HUES6 (cell line): ENCODE measurements around the gene ADAMTSL2.

Experiments used
- H3K27ac ChIP-seq: 2 replicates; pipeline ENCODE4 v1.7.0; 2013; ENCODE audit warnings: low read depth, mild to moderate bottlenecking, low read length, inconsistent platforms
- H3K27me3 ChIP-seq: 2 replicates; pipeline ENCODE4 v1.6.1; 2013; ENCODE audit warnings: low read length; ENCODE audit not compliant: control insufficient read depth, insufficient read depth
- H3K36me3 ChIP-seq: 2 replicates; pipeline ENCODE4 v1.6.1; 2013; ENCODE audit warnings: low read length; ENCODE audit not compliant: control insufficient read depth, insufficient read depth
- H3K4me1 ChIP-seq: 2 replicates; pipeline ENCODE4 v1.6.1; 2013; ENCODE audit warnings: low read length; ENCODE audit not compliant: control insufficient read depth, insufficient read depth
- H3K4me3 ChIP-seq: 2 replicates; pipeline ENCODE4 v1.5.1; 2013; ENCODE audit warnings: low read depth, low read length
- H3K9ac ChIP-seq: one replicate; pipeline ENCODE4 v1.6.1; 2013; ENCODE audit warnings: mild to moderate bottlenecking, low read length
- H3K9me3 ChIP-seq: 2 replicates; pipeline ENCODE4 v1.6.1; 2013; ENCODE audit warnings: low read depth, low read length; ENCODE audit not compliant: control insufficient read depth, insufficient read depth

Gene ADAMTSL2

DNA sequence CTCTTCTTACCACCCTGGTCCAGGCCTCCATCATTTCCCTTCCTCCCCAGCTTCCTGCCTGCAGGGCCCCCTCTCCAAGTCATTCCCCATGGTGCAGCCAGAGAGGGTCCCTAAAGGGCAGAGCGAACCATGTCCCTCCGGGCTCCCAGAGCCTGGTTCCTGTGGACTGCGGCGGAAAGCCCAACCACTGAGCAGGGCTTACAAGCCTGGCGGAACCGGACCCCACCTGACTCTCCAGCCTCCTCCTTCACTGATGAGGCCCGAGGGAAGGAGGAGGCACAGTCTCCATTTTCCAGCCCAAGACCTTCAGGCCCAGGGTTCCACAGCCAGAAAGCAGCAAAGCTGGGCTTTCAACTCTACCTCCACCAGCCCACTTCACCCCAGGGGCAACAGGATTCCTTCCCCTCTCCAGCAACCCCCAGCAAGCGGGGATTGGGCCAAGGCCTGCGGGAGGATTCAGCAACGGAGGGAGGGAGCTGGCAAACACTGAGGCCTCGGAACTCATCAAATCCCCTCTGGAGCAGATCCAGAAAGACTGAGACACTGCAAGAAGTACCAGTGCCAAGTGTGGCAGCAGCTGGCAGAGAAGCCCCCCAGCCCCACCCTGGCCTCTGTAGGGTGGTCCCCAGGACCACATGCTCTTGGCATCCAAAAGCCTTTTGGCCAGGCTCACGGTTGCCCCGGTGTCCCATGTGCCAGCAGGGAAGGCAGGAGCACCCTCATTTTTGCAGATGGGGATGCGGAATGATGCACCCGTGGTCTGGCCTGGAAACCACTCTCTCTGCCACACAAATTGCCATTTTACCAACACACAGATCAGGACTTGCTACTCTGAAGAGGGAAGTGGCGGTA is 71.6 kb downstream of the ADAMTSL2 start:
- H3K36me3 ChIP-seq: no peaks in the 10 kb centered on the region
- peaks cover 11% of the 10 kb centered on the region for H3K4me1 ChIP-seq
- no peak overlapping the region for H3K27ac ChIP-seq
- H3K4me3 ChIP-seq: no peak overlapping the region
- no peaks in the 10 kb centered on the region for H3K9me3 ChIP-seq
- peaks cover 41% of the 10 kb centered on the region for H3K27me3 ChIP-seq
- no peak overlapping the region for H3K9ac ChIP-seq

DNA sequence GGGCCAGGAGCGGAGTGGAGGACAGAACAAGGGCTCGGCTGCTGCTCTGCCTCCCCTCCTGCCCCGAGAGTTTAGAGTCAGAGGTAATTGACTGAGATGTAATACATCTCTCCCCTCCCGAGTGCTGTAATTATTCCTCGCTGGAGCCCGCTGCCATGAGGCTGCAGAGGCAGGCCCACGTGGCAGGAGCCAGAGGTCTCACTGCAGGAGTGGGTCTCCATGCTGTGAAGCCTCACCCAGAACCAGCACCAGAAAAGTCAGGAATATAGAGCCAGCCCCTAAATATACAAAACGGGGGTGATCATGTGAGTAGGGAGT is 72.2 kb downstream of the ADAMTSL2 start:
- H3K4me1 ChIP-seq: peaks cover 11% of the 10 kb centered on the region
- H3K4me3 ChIP-seq: no peak overlapping the region
- H3K27ac ChIP-seq: no peak overlapping the region
- H3K36me3 ChIP-seq: no peaks in the 10 kb centered on the region
- no peaks in the 10 kb centered on the region for H3K9me3 ChIP-seq
- peaks cover 47% of the 10 kb centered on the region for H3K27me3 ChIP-seq
- no peak overlapping the region for H3K9ac ChIP-seq

DNA sequence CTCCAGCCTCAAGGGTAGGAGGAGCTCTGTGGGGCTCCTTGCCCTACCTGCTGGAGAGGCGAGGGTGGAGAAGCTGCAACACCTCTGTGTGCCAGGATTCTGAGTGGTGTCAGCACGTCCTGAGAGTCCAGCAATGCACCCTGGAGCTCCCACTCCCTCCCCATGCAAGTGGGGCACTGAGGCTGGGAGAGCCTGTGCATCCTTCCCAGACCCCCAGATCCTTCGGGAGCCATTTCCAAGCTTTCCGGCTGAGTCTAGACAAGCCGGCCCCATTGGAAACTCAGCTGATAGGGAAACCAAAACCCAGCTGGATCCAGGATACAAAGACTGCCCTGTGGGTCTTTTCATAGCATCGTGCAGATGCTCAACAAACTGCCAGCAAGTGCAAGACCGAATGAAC is 72.9 kb downstream of the ADAMTSL2 start:
- H3K4me3 ChIP-seq: no peak overlapping the region
- no peak overlapping the region for H3K27ac ChIP-seq
- no peaks in the 10 kb centered on the region for H3K36me3 ChIP-seq
- peaks cover 11% of the 10 kb centered on the region for H3K4me1 ChIP-seq
- H3K9me3 ChIP-seq: no peaks in the 10 kb centered on the region
- no peak overlapping the region for H3K9ac ChIP-seq
- H3K27me3 ChIP-seq: peaks cover 53% of the 10 kb centered on the region

DNA sequence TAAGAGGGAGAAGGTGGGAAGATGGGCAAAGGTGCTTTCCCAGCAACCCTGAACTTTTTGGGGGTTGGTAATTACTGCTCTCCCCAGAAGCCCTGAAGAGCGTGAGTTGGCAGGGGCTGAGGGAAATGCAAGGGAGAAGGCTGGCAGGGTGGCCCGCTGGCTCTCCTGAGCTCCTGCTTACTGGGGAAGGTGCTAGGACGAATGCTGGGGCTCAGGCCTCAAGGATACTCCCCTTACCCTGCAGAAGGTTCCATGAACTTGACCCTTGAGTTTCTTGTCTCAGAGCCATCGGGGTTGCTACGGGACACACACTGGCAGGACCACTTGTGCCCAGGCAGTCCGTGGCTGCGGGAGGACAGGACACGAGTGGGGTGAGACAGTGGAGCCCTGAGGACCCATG is 73.5 kb downstream of the ADAMTSL2 start:
- H3K9me3 ChIP-seq: no peaks in the 10 kb centered on the region
- no peak overlapping the region for H3K27ac ChIP-seq
- peaks cover 8% of the 10 kb centered on the region for H3K4me1 ChIP-seq
- no peaks in the 10 kb centered on the region for H3K36me3 ChIP-seq
- H3K4me3 ChIP-seq: no peak overlapping the region
- H3K27me3 ChIP-seq: peaks cover 59% of the 10 kb centered on the region
- no peak overlapping the region for H3K9ac ChIP-seq

DNA sequence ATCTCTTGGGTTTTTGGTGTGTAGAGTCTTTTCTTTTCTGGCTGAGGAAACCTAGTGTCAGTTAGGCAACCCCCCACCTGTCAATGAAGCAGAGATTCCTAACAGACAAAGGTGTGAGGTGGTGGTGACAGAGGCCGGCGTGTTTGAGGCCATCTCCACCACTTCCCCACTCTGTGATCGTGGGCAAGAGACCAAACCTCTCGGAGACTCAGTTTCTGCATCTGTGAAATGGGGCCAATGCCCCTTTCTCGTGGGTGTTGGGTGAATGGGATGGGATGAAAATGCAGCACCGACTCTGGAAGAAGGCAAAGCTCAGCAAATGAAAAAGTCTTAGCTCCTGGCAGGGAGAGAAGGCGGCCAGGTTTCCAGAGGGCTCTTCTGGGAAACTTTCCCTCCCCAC is 73.9 kb downstream of the ADAMTSL2 start:
- Histone ChIP-seq H3K9me3 (no peaks in the 10 kb centered on the region), H3K9ac (no peak overlapping the region), H3K36me3 (no peaks in the 10 kb centered on the region), H3K27me3 (peaks cover 63% of the 10 kb centered on the region), H3K4me1 (peaks cover 5% of the 10 kb centered on the region; the same call in 1 of the 2 replicates), H3K27ac (no peak overlapping the region), H3K4me3 (peak overlapping the region; percentile 54)

DNA sequence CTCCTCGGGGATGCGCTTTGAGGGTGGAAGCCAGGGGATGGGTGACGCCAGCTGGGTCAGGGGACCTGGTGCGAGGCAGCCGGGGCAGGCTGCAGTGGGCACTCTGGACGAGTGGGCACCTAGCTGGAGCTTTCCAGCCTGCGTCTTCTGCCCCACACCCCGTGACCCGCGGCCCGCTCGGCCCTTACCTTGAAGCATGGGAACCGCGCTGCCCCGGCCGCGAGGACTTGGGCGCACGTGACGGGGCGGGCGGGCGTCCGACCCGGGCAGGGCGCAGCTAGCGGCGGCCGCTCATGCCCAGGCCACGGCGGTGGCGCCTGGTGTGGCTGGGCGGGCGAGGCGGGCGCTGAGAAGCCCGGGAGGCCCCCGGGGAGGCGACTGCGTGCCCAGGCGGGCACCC is 74.4 kb downstream of the ADAMTSL2 start:
- Histone ChIP-seq H3K27me3 (peaks cover 69% of the 10 kb centered on the region), H3K9me3 (no peaks in the 10 kb centered on the region), H3K36me3 (no peaks in the 10 kb centered on the region), H3K27ac (no peak overlapping the region), H3K4me3 (peak overlapping the region; percentile 54), H3K4me1 (peaks cover 5% of the 10 kb centered on the region; the same call in 1 of the 2 replicates), H3K9ac (no peak overlapping the region)

DNA sequence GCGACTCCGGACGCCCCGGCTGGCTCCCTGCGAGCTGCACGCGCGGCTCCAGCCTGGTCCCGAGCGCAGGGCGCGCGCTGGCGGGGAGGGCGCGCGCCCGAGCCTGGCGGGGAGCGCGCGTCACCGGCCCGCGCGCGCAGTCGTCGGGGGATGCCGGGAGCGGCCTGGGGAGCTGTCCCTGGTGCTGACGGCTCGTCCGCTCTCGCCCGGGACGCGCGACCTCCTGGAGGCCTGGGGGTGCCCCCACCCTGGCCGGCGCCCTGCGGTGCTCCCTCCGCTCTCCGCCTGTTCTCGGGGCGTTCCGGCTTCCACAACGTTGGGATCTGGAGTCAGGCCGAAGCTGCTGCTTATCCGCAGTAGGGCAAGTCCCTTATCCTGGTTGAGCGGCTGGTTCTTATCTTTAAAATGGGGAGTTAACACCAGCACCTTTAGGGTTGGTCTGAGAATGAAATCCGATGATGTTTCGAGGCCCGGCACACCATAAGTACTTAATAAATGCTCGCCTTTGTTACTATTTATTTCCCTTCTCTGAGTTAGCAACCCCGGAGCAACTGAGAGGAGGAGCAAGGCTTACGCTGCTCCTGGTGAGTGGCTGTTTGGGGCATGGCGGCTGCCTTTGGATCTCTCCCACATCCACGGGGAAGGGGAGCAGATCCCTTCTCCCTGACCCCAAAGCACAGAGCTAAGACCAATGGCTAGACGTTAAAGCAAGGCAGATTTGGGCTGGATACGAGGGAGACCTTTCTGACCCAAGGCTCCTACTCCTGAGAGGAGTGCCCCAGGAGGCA is 75.0 kb downstream of the ADAMTSL2 start, which contains the start of gene FAM163B:
Gene FAM163B, minus strand, starts transcription at position 79 of the 788 bp plus-strand sequence. CDS start 29,166 bp downstream, outside the sequence.
- no peaks in the 10 kb centered on the region for H3K9me3 ChIP-seq
- H3K36me3 ChIP-seq: no peaks in the 10 kb centered on the region
- peaks cover 5% of the 10 kb centered on the region; the same call in 1 of the 2 replicates for H3K4me1 ChIP-seq
- H3K9ac ChIP-seq: no peak within 1 kb of the TSS
- no peak within 1 kb of the TSS for H3K27ac ChIP-seq
- peak within 1 kb of the TSS; percentile 54 for H3K4me3 ChIP-seq
- H3K27me3 ChIP-seq: peaks cover 75% of the 10 kb centered on the region

DNA sequence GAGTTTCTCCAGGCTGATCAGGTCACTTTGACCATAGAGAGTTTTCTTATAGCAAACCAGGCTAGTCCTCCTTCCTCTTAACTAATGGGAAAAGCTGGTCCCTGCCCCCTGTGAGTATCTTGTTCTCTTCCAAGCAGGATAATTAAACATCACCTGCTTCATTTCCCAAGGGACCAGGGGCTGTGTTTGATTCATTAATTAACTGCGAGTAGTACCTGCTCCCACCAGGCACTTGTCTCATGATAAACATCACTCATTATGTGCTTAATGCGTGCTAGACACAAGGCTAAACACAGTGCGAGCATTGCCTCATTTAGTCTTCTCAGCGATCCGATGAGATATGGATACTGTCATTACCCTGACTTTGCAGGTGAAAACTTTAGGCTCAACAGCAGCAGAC is 76.3 kb downstream of the ADAMTSL2 start:
- Histone ChIP-seq H3K4me1 (0 out of 2 replicates have a peak, but pooled peaks cover 5% of the 10 kb centered on the region), H3K36me3 (no peaks in the 10 kb centered on the region), H3K9me3 (no peaks in the 10 kb centered on the region), H3K9ac (no peak overlapping the region), H3K27me3 (peaks cover 82% of the 10 kb centered on the region), H3K4me3 (no peak overlapping the region), H3K27ac (no peak overlapping the region)

DNA sequence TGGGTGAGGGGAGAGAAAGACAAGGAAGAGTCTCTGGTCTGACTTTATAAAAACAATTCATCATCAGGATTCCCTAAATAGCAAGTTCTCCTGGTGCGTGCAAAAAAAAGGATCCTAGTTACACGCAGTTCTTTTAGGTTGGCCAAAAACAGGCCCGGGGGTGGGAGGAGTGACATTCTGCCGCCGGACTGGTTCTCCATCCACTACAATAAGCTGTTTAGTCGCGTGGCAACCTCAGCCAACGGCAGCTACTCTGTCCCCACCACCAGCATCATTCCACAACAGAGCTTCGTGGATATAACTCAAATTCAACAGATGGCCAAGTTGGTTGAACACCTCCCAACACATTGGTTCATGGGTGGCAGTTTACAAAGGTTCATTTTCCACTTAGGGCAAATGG is 77.5 kb downstream of the ADAMTSL2 start:
- H3K4me1 ChIP-seq: 0 out of 2 replicates have a peak, but pooled peaks cover 5% of the 10 kb centered on the region
- no peaks in the 10 kb centered on the region for H3K36me3 ChIP-seq
- no peak overlapping the region for H3K27ac ChIP-seq
- no peaks in the 10 kb centered on the region for H3K9me3 ChIP-seq
- H3K27me3 ChIP-seq: peaks cover 84% of the 10 kb centered on the region
- H3K9ac ChIP-seq: no peak overlapping the region
- no peak overlapping the region for H3K4me3 ChIP-seq

DNA sequence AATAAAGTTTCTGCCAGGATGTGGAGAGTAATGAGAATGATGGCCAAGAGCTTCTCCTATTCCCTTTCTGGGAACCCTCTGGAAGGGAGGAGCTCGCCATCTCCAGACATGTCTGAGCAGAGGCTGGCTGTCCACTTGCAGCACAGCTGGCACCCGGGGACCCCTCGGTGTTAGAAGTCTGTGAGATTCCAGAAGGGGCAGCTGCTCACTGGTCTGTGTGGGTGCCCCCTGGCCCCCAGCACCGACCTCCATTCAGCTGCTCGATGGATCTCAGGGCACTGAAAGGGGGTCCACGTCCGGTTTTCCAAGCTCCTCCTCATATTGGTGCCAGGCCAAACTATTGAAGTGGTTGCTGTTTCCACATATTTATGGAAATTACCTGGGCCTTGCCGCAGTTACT is 78.3 kb downstream of the ADAMTSL2 start:
- Histone ChIP-seq H3K9me3 (no peaks in the 10 kb centered on the region), H3K9ac (no peak overlapping the region), H3K4me1 (0 out of 2 replicates have a peak, but pooled peaks cover 5% of the 10 kb centered on the region), H3K4me3 (no peak overlapping the region), H3K27me3 (peaks cover 84% of the 10 kb centered on the region), H3K27ac (no peak overlapping the region), H3K36me3 (no peaks in the 10 kb centered on the region)

DNA sequence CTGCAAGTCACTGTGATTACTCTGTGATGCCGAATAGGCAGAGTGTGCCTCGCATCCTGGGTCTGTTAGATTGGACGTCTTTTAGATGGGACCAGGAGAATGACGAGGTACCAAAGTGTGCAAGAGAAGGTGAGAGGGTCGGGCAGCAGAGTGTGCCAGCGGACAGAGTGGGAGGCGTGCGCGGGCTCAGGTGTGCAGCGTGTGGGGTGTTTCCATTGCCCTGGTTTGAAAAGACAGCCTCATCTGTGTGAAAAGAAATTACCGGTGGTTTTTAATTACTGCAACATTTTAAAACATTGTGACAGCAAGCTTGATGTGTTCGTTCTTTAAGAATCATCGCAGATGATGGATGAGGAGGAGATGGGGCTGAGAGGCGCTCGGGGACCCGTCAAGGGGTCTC is 78.9 kb downstream of the ADAMTSL2 start:
- Histone ChIP-seq H3K27me3 (peaks cover 83% of the 10 kb centered on the region), H3K9me3 (no peaks in the 10 kb centered on the region), H3K36me3 (no peaks in the 10 kb centered on the region), H3K4me3 (no peak overlapping the region), H3K4me1 (0 out of 2 replicates have a peak, but pooled peaks cover 5% of the 10 kb centered on the region), H3K9ac (no peak overlapping the region), H3K27ac (no peak overlapping the region)
